GM21576 (cell line): ENCODE measurements around the gene CD82.
"Not testable (repeated sequence)": the region's sequence is repeated elsewhere in the genome, so short reads cannot be mapped to it uniquely, and the experiment has no call there.

Experiments used
- ATAC-seq: cut with Tn5 transposase; IDR thresholded peaks from one replicate; pipeline ENCODE4 v1.9.1; 2021; ENCODE audit warnings: mild to moderate bottlenecking, moderate library complexity; ENCODE audit not compliant: unreplicated experiment

The CD82 gene

GRCh38 chr11:44628730-44629700 is 63.6 kb downstream of the CD82 start:
- ATAC-seq = no peak

GRCh38 chr11:44629732-44630345 is 64.4 kb downstream of the CD82 start:
- no peak for ATAC-seq

GRCh38 chr11:44630511-44631210 is 65.2 kb downstream of the CD82 start:
- ATAC-seq = no peak

GRCh38 chr11:44631831-44632230 is 66.4 kb downstream of the CD82 start:
- no peak for ATAC-seq

GRCh38 chr11:44632466-44633123 is 67.1 kb downstream of the CD82 start:
- ATAC-seq = no peak

GRCh38 chr11:44633641-44634040 is 68.2 kb downstream of the CD82 start:
- ATAC-seq = no peak

GRCh38 chr11:44634401-44635281 is 69.2 kb downstream of the CD82 start:
- no peak for ATAC-seq

GRCh38 chr11:44637487-44637886 is 72.0 kb downstream of the CD82 start:
- no peak for ATAC-seq

- ATAC-seq = no peak
These were observed 72.6 kb downstream of the CD82 start for GRCh38 chr11:44638032-44638431.

- no peak for ATAC-seq
These were observed 77.8 kb downstream of the CD82 start for GRCh38 chr11:44643217-44643616.

GRCh38 chr11:44645827-44646226 is 80.4 kb downstream of the CD82 start:
- ATAC-seq = no peak

GRCh38 chr11:44647255-44647955 is 81.9 kb downstream of the CD82 start:
- ATAC-seq = not testable (repeated sequence)

- ATAC-seq = no peak
These were observed 82.6 kb downstream of the CD82 start for GRCh38 chr11:44648109-44648508.

- ATAC-seq = no peak
These were observed 86.2 kb downstream of the CD82 start for GRCh38 chr11:44651535-44652155.

- no peak for ATAC-seq
These were observed 87.6 kb downstream of the CD82 start for GRCh38 chr11:44652901-44653644.

- ATAC-seq = no peak
These were observed 88.6 kb downstream of the CD82 start for GRCh38 chr11:44654057-44654456.

- no peak for ATAC-seq
These were observed 89.1 kb downstream of the CD82 start for GRCh38 chr11:44654596-44654995.

GRCh38 chr11:44657836-44658505 is 92.5 kb downstream of the CD82 start:
- ATAC-seq = no peak
